NT2/D1 (cell line): Measurements from ENCODE around the gene GDF2.

Experiments used
- SUZ12 ChIP-seq: IDR thresholded peaks from 2 replicates; pipeline ENCODE4 v1.6.1; 2011; ENCODE audit not compliant: insufficient read length, insufficient read depth; ENCODE audit errors: extremely low read depth
- ZNF274 ChIP-seq: IDR thresholded peaks from 2 replicates; pipeline ENCODE4 v1.6.1; 2011; ENCODE audit warnings: mild to moderate bottlenecking, low read depth, low read length

GRCh38 chr10:47297866-47298540, 24.3 kb upstream of the GDF2 start:
- TF ChIP-seq SUZ12 = no peak
- no peak for TF ChIP-seq ZNF274
